ENCODE data around the gene CDK14.

GRCh38 chr7:90821961-90822620 lies 226.0 kb downstream of the CDK14 start:
- TF ChIP-seq CTCF (IDR thresholded peaks at IDR 0.05) = no peak
- no peak for TF ChIP-seq POLR2A (IDR thresholded peaks at IDR 0.05)
